SK-N-MC (cell line): ENCODE measurements around the gene PVRIG.
"Not testable (repeated sequence)": the region's sequence is repeated elsewhere in the genome, so short reads cannot be mapped to it uniquely, and the experiment has no call there.

ENCODE experiments used
- DNase-seq: peaks from one replicate; pipeline ENCODE4 v3.0.0-alpha.2; 2011; ENCODE audit warnings: low read depth, low spot score
- H3K27ac ChIP-seq: fragments of 200-600 bp; sonication (generic); 2 replicates; pipeline ENCODE4 v1.5.1; 2016; ENCODE audit warnings: mixed run types
- H3K36me3 ChIP-seq: fragments of 200-600 bp; sonication (generic); 2 replicates; pipeline ENCODE4 v1.6.1; 2017; ENCODE audit warnings: antibody characterized with exemption, low read length, mixed read lengths; ENCODE audit not compliant: insufficient read depth
- H3K4me3 ChIP-seq: fragments of 200-600 bp; sonication (generic); 2 replicates; pipeline ENCODE4 v1.5.1; 2016
- H3K9ac ChIP-seq: fragments of 200-600 bp; sonication (generic); 2 replicates; pipeline ENCODE4 v1.8.0; 2017; ENCODE audit warnings: mixed run types, mixed read lengths; ENCODE audit not compliant: insufficient read length
- H3K9me3 ChIP-seq: fragments of 200-600 bp; sonication (generic); 2 replicates; pipeline ENCODE4 v1.6.1; 2017; ENCODE audit warnings: low read depth, mild to moderate bottlenecking, antibody characterized with exemption, low read length, moderate library complexity, mixed read lengths
- EZH2 ChIP-seq: fragments of 200-600 bp; sonication (generic); IDR thresholded peaks from one replicate; pipeline ENCODE4 v1.6.1; 2017; ENCODE audit warnings: antibody characterized with exemption
- FOXP2 ChIP-seq: optimal IDR thresholded peaks from 2 replicates; pipeline ENCODE3; 2011; ENCODE audit warnings: mild to moderate bottlenecking, moderate library complexity; ENCODE audit not compliant: insufficient read depth; ENCODE audit errors: extremely low read length, control extremely low read depth
- POLR2AphosphoS5 ChIP-seq: IDR thresholded peaks from 2 replicates; pipeline ENCODE4 v1.6.1; 2012; ENCODE audit warnings: mild to moderate bottlenecking, low read depth, low read length, borderline replicate concordance

The PVRIG gene

GRCh38 chr7:100209493-100209892 lies 10.3 kb upstream of the PVRIG start:
- Histone ChIP-seq H3K9ac (no peak overlapping the region), H3K4me3 (no peak overlapping the region), H3K9me3 (no peaks in the 10 kb centered on the region), H3K27ac (no peak overlapping the region), H3K36me3 (no peaks in the 10 kb centered on the region)
- no peak for DNase-seq
- TF ChIP-seq POLR2AphosphoS5 (no peak), EZH2 (no peak), FOXP2 (no peak)

- DNase-seq: no peak
- Histone ChIP-seq H3K27ac (no peak overlapping the region), H3K4me3 (no peak overlapping the region), H3K9me3 (no peaks in the 10 kb centered on the region), H3K36me3 (no peaks in the 10 kb centered on the region), H3K9ac (no peak overlapping the region)
- TF ChIP-seq POLR2AphosphoS5: no peak
- no peak for TF ChIP-seq FOXP2
- TF ChIP-seq EZH2: no peak
Observed at GRCh38 chr7:100210805-100211204, 8.9 kb upstream of the PVRIG start.

GRCh38 chr7:100211342-100211780 lies 8.4 kb upstream of the PVRIG start:
- H3K4me3 ChIP-seq: no peak overlapping the region
- H3K36me3 ChIP-seq: no peaks in the 10 kb centered on the region

GRCh38 chr7:100212631-100213286 lies 7.0 kb upstream of the PVRIG start:
- H3K36me3 ChIP-seq: no peaks in the 10 kb centered on the region
- H3K4me3 ChIP-seq: no peak overlapping the region
- H3K9ac ChIP-seq: no peak overlapping the region
- no peak for DNase-seq
- H3K27ac ChIP-seq: no peak overlapping the region
- no peak for TF ChIP-seq POLR2AphosphoS5
- TF ChIP-seq EZH2: no peak
- TF ChIP-seq FOXP2: no peak
- no peaks in the 10 kb centered on the region for H3K9me3 ChIP-seq

More at GRCh38 chr7:100211342-100211780, 8.4 kb upstream of the PVRIG start:
- no peak for TF ChIP-seq EZH2
- TF ChIP-seq FOXP2: no peak
- no peak for TF ChIP-seq POLR2AphosphoS5
- Histone ChIP-seq H3K9me3 (no peaks in the 10 kb centered on the region), H3K27ac (no peak overlapping the region), H3K9ac (no peak overlapping the region)
- DNase-seq: no peak

- H3K27ac ChIP-seq: no peak overlapping the region
- TF ChIP-seq FOXP2 (no peak), EZH2 (no peak), POLR2AphosphoS5 (no peak)
- DNase-seq: no peak
- no peaks in the 10 kb centered on the region for H3K9me3 ChIP-seq
- H3K4me3 ChIP-seq: no peak overlapping the region
- no peak overlapping the region for H3K9ac ChIP-seq
- H3K36me3 ChIP-seq: no peaks in the 10 kb centered on the region
Observed at GRCh38 chr7:100213672-100214071, 6.1 kb upstream of the PVRIG start.

GRCh38 chr7:100214356-100214755 lies 5.4 kb upstream of the PVRIG start:
- H3K36me3 ChIP-seq, H3K9me3 ChIP-seq, H3K4me3 ChIP-seq, DNase-seq, H3K27ac ChIP-seq, H3K9ac ChIP-seq: not testable (repeated sequence)

- H3K36me3 ChIP-seq: no peaks in the 10 kb centered on the region
- no peak overlapping the region for H3K27ac ChIP-seq
- DNase-seq: no peak
- H3K4me3 ChIP-seq: no peak overlapping the region
- H3K9me3 ChIP-seq: no peaks in the 10 kb centered on the region
- no peak overlapping the region for H3K9ac ChIP-seq
- no peak for TF ChIP-seq POLR2AphosphoS5
- no peak for TF ChIP-seq EZH2
- no peak for TF ChIP-seq FOXP2
Observed at GRCh38 chr7:100215895-100216294, 3.9 kb upstream of the PVRIG start.

- not testable (repeated sequence) for H3K36me3 ChIP-seq, H3K27ac ChIP-seq, DNase-seq, H3K9ac ChIP-seq, H3K4me3 ChIP-seq, H3K9me3 ChIP-seq
Observed at GRCh38 chr7:100217934-100218333, 1.8 kb upstream of the PVRIG start.

- Histone ChIP-seq H3K27ac (no peak overlapping the region), H3K9ac (no peak overlapping the region), H3K36me3 (no peaks in the 10 kb centered on the region), H3K4me3 (no peak overlapping the region), H3K9me3 (no peaks in the 10 kb centered on the region)
- no peak for TF ChIP-seq FOXP2
- TF ChIP-seq POLR2AphosphoS5: no peak
- no peak for TF ChIP-seq EZH2
- no peak for DNase-seq
Observed at GRCh38 chr7:100219271-100219737, 445 bp upstream of the PVRIG start.
